GM12891 (cell line): ENCODE measurements around the gene BPIFB4.

Source experiments
- POLR2A ChIP-seq: IDR thresholded peaks from 2 replicates; pipeline ENCODE4 v1.6.1; 2011; ENCODE audit warnings: low read depth, low read length, control low read depth
- POLR2AphosphoS5 ChIP-seq: IDR thresholded peaks from 2 replicates; pipeline ENCODE4 v1.6.1; 2011; ENCODE audit warnings: low read depth, low read length, control low read depth
- POU2F2 ChIP-seq: IDR thresholded peaks from 2 replicates; pipeline ENCODE4 v1.6.1; 2011; ENCODE audit warnings: low read depth, mild to moderate bottlenecking, control low read depth, low read length, moderate library complexity
- SPI1 ChIP-seq: IDR thresholded peaks from 2 replicates; pipeline ENCODE4 v1.6.1; 2011; ENCODE audit warnings: low read depth, low read length, control low read depth
- TAF1 ChIP-seq: IDR thresholded peaks from 2 replicates; pipeline ENCODE4 v1.6.1; 2011; ENCODE audit warnings: low read depth, low read length, control low read depth

DNA sequence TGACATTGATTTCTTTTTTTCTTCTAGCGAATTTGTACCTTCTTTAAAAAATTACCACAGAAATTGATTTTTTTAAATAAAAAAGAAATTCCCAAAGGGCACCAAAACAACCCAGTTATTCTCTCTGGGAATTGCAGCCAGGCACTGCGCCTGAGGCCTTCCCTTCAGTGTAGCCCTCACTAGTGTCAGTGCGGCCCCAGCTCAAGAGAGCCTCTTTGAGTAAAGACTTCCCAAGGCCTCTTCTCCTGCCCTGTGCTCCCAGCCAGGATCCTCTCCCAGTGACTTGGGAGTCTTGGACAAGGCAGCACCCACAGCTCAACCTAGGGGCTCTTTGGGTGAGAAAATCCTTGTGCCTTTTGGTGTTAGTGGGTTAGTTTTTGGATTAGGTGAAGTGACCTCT is 41.5 kb downstream of the BPIFB4 start:
- TF ChIP-seq POLR2A: no peak
- TF ChIP-seq POLR2AphosphoS5: no peak
- no peak for TF ChIP-seq SPI1
- TF ChIP-seq POU2F2: no peak
- no peak for TF ChIP-seq TAF1
